AG04449 (cell line): ENCODE results near the gene RNGTT.

Experiments used
- CTCF ChIA-PET: fragments of 350-600 bp; formaldehyde crosslinking; extraction: SDS; loops from one replicate; lab custom pipeline; 2021; ENCODE audit warnings: antibody characterized with exemption; lab: Yijun Ruan, JAX
- POLR2A ChIA-PET: fragments of 400-600, 350-600 bp; formaldehyde crosslinking; extraction: SDS; loops from one replicate; lab custom pipeline; 2020; ENCODE audit warnings: antibody characterized with exemption, inconsistent platforms; lab: Yijun Ruan, JAX
- DNase-seq: peaks from one replicate; pipeline ENCODE4 v3.0.0-alpha.2; 2010; ENCODE audit warnings: low read depth, low spot score
- H3K4me3 ChIP-seq: 2 replicates; pipeline ENCODE4 v1.5.1; 2011; ENCODE audit warnings: low read depth, mild to moderate bottlenecking, control low read depth, low read length
- CTCF ChIP-seq: IDR thresholded peaks from one replicate; pipeline ENCODE4 v1.5.1; 2011; ENCODE audit warnings: mild to moderate bottlenecking, moderate library complexity, low read length, control low read depth, inconsistent platforms; ENCODE audit not compliant: insufficient read depth; ENCODE audit errors: missing control alignments

The RNGTT gene

GRCh38 chr6:89008001-89008814 is 44.8 kb upstream of the RNGTT start:
- CTCF ChIA-PET = interaction anchor here (2.7 kb wide), 1 partner anchor 26 kb away, joined by 12 read pairs; no protein-coding TSS in a partner anchor
- no peak overlapping the region for H3K4me3 ChIP-seq
- no peak for TF ChIP-seq CTCF
- DNase-seq = no peak
- POLR2A ChIA-PET = no interaction called here

DNA sequence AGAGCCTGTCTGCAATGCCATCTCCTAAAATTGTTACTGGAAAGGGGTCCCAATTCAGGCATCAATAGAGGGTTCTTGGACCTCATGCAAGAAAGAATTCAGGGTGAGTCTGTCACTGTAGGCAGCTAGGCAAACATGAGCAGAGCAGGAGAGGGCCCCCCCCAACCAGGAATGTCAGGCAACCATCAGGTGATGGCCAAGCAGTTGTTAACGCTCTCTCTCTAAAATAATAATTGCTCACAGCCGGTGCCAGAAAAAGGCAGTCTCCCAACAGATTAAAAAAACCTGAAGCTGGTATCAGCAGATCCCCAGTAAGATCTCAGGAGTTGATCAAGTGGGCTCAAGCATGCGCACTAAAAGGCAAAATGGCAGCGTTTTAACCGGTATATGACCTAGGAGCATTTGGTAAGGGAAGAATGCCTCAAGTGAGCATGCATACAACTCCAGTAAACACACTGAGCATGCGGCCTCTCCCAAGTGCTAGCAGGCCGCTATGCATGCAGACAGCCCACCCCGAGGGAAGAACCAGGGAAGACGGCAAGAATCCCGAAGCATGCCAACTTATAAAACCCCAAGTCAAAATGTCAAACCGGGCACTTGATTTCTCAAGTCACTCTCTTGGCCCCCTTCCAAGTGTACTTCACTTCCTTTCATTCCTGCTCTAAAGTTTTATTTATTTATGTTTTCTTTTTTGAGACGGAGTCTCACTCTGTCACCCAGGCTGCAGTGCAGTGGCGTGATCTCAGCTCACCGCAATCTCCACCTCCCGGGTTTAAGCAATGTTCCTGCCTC is 44.0 kb upstream of the RNGTT start:
- TF ChIP-seq CTCF = no peak
- ChIA-PET CTCF (interaction anchor here (2.7 kb wide), 1 partner anchor 25 kb away, joined by 12 read pairs; no protein-coding TSS in a partner anchor), POLR2A (no interaction called here)
- no peak for DNase-seq
- H3K4me3 ChIP-seq = no peak overlapping the region

GRCh38 chr6:89002523-89002922 is 39.1 kb upstream of the RNGTT start:
- ChIA-PET CTCF (no interaction called here), POLR2A (no interaction called here)
- TF ChIP-seq CTCF = no peak
- no peak for DNase-seq
- no peak overlapping the region for H3K4me3 ChIP-seq

- H3K4me3 ChIP-seq = no peak overlapping the region
- TF ChIP-seq CTCF = no peak
- no peak for DNase-seq
- CTCF ChIA-PET = no interaction called here
- POLR2A ChIA-PET = no interaction called here
Observed at GRCh38 chr6:88997327-88997726, 33.9 kb upstream of the RNGTT start.

- DNase-seq = no peak
- CTCF ChIA-PET = no interaction called here
- no peak overlapping the region for H3K4me3 ChIP-seq
- POLR2A ChIA-PET = interaction anchor here (0.6 kb wide), 1 partner anchor 1893 kb away, joined by 3 read pairs; no protein-coding TSS in a partner anchor
- TF ChIP-seq CTCF = no peak
Observed at GRCh38 chr6:88992741-88993552, 29.5 kb upstream of the RNGTT start.
